Tibial nerve (tissue), 4 donors: ENCODE measurements around the gene PRKRIP1. TPM values are rescaled to one million over a fixed set of nuclear protein-coding genes. Genes with fewer than 3 reads are reported as not detected.
"Not testable (repeated sequence)": the region's sequence is repeated elsewhere in the genome, so short reads cannot be mapped to it uniquely, and the experiment has no call there.

Experiments
- DNase-seq, 2 donors: peaks; one replicate each; pipeline ENCODE4 v3.0.0-alpha.2; 2019; ENCODE audit warnings: low spot score in 2 of 2
- H3K27ac ChIP-seq, 4 donors: fragments of 200-600 bp; sonication (generic) in 3 of 4; one replicate each; pipeline ENCODE4 v1.5.1; 2017 to 2019; ENCODE audit warnings: mild to moderate bottlenecking in 1 of 4
- H3K27me3 ChIP-seq, 2 donors: fragments of 200-600 bp; sonication (generic) in 1 of 2; one replicate each; pipeline versions ENCODE4 v1.5.1 to v1.6.0; 2017 to 2019
- H3K36me3 ChIP-seq, 3 donors: fragments of 200-600 bp; sonication (generic); one replicate each; pipeline ENCODE4 v1.5.1; 2018 to 2019
- H3K4me1 ChIP-seq, 4 donors: fragments of 200-600 bp; sonication (generic) in 3 of 4; one replicate each; pipeline ENCODE4 v1.5.1; 2017 to 2019
- H3K4me3 ChIP-seq, 4 donors: fragments of 200-600 bp; sonication (generic) in 3 of 4; one replicate each; pipeline ENCODE4 v1.5.1; 2017 to 2019; ENCODE audit warnings: mild to moderate bottlenecking in 1 of 4, moderate library complexity in 1 of 4
- H3K9me3 ChIP-seq, 4 donors: fragments of 200-600 bp; sonication (generic) in 3 of 4; one replicate each; pipeline ENCODE4 v1.5.1; 2017 to 2019
- EP300 ChIP-seq, 2 donors: sonication (generic); formaldehyde crosslinking; IDR thresholded peaks; one replicate each; pipeline ENCODE4 v1.6.1; 2017; ENCODE audit warnings: antibody characterized with exemption in 2 of 2, mild to moderate bottlenecking in 1 of 2
- POLR2A ChIP-seq, 2 donors: fragments of 450-650 bp; IDR thresholded peaks; one replicate each; pipeline ENCODE4 v1.6.1; 2017; ENCODE audit warnings: antibody characterized with exemption in 2 of 2, mild to moderate bottlenecking in 2 of 2, moderate library complexity in 2 of 2
- WGBS, 2 donors: methylation state at CpG; one replicate each; pipeline ENCODE4 v1.1.5; 2018; 5-methylcytosine and 5-hydroxymethylcytosine counted together
- total RNA-seq, 4 donors: library from RNA; depleted of rRNA; stranded (reverse); fragments of >200 nt; gene quantifications; one replicate each; pipeline ENCODE4 v1.1.0, GENCODE V29; 2016
- TF ChIP-seq, protein P1 (sequence below), 5 experiments: fragments of 200-600 bp in 3 of 5; fragments of 450-650 bp in 2 of 5; sonication (generic) in 3 of 5; IDR thresholded peaks; one replicate each; pipeline ENCODE4 v1.5.1; 2016 to 2019; ENCODE audit warnings: antibody characterized with exemption in 5 of 5, mild to moderate bottlenecking in 3 of 5, moderate library complexity in 2 of 5

Gene PRKRIP1, protein sequence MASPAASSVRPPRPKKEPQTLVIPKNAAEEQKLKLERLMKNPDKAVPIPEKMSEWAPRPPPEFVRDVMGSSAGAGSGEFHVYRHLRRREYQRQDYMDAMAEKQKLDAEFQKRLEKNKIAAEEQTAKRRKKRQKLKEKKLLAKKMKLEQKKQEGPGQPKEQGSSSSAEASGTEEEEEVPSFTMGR
- total RNA-seq, result 10 to 100 TPM; 34.7 to 62.1 (median 48.5) TPM

DNA sequence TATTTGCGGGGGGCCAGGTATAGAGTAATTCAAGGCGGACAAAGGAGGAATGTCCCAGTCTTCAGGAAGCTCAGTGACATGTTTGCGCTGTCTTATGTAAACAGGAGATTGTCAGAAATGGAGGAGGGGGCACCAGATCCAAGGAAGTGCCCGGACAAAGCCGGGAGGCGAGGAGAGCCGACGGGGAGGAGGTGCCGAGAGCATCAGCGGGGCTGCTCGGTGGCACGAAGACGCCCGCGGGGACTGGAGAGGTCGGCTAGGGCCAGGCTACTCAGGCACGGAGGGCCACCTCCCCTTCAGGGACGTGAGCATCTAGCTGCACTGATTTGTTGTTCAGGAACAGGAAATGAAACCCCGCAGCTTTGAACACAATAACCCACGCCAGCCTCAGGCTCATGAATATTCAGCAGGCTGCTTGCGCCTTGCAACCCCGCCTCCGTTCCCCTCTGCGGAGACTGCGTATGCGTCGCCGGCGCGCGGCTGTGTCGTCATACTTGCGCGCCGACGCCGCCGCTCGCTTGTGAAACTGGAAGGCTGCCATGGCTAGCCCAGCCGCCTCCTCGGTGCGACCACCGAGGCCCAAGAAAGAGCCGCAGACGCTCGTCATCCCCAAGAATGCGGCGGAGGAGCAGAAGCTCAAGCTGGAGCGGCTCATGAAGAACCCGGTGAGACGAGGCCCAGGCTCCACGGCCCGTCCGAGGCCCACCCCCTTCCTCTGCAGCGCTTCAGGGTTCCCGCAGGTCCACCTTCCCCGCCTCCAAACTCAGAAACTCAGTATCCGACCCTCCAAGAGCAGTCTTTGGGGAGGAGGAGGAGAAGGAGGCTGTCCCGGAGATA lies at the start of gene PRKRIP1:
Gene PRKRIP1 (plus strand): TSS at position 491 of the 837 bp plus-strand sequence. CDS start 49 bp downstream, at position 540.
- Histone ChIP-seq H3K27me3 (no peaks in the 10 kb centered on the region), H3K9me3 (no peaks in the 10 kb centered on the region), H3K4me3 (peak within 1 kb of the TSS; percentile 56 to 97 (median 80)), H3K27ac (peak within 1 kb of the TSS; percentile 79 to 88 (median 84)), H3K4me1 (peaks cover 0 to 22% (median 7%) of the 10 kb centered on the region in 4 donors), H3K36me3 (peaks cover 0 to 36% (median 9%) of the 10 kb centered on the region in 3 donors)
- 0% methylated on average over 41 to 45 of the region's 59 CpGs for WGBS, 2 donors
- DNase-seq, result peak; percentile 66
- peak; percentile 23 to 41 for TF ChIP-seq POLR2A (IDR thresholded peaks at IDR 0.05)
- TF ChIP-seq EP300 (IDR thresholded peaks at IDR 0.05), result peak; percentile 57 to 87
- TF ChIP-seq, protein P1, sequence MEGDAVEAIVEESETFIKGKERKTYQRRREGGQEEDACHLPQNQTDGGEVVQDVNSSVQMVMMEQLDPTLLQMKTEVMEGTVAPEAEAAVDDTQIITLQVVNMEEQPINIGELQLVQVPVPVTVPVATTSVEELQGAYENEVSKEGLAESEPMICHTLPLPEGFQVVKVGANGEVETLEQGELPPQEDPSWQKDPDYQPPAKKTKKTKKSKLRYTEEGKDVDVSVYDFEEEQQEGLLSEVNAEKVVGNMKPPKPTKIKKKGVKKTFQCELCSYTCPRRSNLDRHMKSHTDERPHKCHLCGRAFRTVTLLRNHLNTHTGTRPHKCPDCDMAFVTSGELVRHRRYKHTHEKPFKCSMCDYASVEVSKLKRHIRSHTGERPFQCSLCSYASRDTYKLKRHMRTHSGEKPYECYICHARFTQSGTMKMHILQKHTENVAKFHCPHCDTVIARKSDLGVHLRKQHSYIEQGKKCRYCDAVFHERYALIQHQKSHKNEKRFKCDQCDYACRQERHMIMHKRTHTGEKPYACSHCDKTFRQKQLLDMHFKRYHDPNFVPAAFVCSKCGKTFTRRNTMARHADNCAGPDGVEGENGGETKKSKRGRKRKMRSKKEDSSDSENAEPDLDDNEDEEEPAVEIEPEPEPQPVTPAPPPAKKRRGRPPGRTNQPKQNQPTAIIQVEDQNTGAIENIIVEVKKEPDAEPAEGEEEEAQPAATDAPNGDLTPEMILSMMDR (IDR thresholded peaks at IDR 0.05), result no peak

DNA sequence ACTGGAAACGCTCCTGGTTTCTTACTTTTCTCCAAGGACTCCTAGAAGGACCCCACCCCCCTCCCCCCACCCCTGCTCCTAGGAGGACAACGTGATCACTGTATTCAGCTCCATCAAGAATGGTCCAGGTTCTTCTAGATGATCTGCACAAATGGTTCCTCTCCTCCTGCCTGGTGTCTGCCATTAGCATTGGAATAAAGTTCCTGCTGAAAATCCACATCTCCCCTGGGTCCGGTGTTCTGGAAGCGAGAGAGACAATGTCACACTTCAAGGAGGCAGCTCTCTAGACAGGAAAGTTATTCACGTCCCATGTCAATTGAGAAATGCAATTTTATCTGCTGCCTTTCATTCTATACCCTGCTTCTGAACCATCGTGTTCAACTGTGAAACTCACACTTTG lies 49.2 kb upstream of the PRKRIP1 start:
- H3K4me1 ChIP-seq, result not testable (repeated sequence)
- WGBS, 2 donors, result 67 to 77% methylated on average over 2 to 3 of the region's 6 CpGs

DNA sequence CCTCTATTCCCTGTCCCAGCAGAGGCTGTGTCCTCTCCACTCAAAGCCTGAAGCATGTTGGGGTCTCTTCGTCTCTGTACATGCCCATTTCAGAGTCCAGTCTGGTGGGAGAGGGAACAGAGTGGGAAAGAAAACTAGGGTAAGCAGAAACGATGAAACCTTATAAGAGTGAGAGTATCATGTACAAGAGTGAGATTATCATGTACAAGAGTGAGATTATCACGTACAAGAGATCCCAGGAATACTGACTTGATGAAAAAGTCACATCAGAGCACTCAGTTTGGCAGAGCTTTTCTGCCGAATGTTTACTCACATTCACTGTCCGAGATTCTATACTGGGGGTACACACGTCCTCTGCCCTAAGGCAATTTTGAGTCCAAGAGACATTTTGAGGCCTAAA lies 39.8 kb upstream of the PRKRIP1 start, which contains the start of gene SPDYE6:
Gene SPDYE6 (minus strand): TSS at position 101 of the 400 bp plus-strand sequence. CDS start 421 bp downstream, outside the sequence.
- H3K36me3 ChIP-seq, H3K27ac ChIP-seq, DNase-seq, H3K9me3 ChIP-seq, H3K27me3 ChIP-seq, H3K4me1 ChIP-seq, H3K4me3 ChIP-seq: not testable (repeated sequence)
- WGBS, 2 donors, result no CpG with 5 or more reads among the region's 6 CpGs

More for the DNA sequence above, 49.2 kb upstream of the PRKRIP1 start:
- not testable (repeated sequence) for H3K9me3 ChIP-seq, H3K27ac ChIP-seq, H3K27me3 ChIP-seq, H3K36me3 ChIP-seq, H3K4me3 ChIP-seq, DNase-seq

DNA sequence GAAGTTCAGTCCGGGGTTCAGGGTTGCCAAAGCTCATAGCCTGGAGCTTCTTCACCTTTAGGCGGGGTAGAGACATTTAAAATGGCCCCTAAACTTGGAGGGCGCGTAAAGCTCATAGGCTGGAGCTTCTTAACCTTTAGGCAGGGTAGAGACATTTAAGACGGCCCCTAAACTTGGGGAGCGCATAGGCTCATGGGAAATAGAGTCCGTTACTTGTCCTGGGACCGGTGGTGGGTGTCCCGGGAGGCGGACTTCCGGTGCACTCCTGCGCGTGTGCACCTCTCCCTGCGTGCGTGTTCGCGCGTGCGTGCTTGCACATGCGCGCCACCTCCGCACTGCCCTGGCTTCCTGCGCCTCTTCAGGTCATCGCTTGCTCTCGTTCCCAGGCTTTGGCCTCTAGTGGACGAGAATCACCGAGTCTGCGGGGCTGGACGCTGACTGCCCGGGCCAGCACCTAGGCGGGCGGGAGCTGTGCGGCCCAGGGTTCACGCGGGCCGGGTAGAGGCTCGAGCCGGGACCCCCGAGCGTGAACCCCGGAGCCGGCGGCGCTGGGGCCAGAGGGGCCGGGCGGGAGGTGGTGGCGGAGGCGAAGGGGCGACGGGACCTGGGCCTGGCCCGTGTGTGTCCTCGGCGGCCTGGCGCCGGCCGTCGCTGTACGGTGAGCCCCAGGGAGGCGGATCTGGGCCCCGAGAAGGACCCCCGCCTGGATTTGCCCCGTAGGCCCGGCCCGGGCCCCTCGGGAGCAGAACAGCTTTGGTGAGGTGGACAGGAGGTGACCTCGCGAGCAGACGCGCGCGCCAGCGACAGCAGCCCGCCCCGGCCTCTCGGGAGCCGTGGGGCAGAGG lies 32.4 kb upstream of the PRKRIP1 start:
- WGBS, 2 donors, result 1% methylated on average over 21 to 28 of the region's 76 CpGs
- peak; percentile 87 to 92 for DNase-seq
- Histone ChIP-seq H3K4me3 (peak overlapping the region; percentile 66 to 90 (median 84)), H3K27ac (peak overlapping the region; percentile 82 to 96 (median 84))
- peak; percentile 78 to 88 for TF ChIP-seq EP300 (IDR thresholded peaks at IDR 0.05)
- TF ChIP-seq, protein P1 (IDR thresholded peaks at IDR 0.05), result peak in 3 of 5 experiments; percentile 13 to 60 (median 48)
- TF ChIP-seq POLR2A (IDR thresholded peaks at IDR 0.05), result peak; percentile 31 to 70
- not testable (repeated sequence) for H3K36me3 ChIP-seq, H3K9me3 ChIP-seq, H3K27me3 ChIP-seq, H3K4me1 ChIP-seq

DNA sequence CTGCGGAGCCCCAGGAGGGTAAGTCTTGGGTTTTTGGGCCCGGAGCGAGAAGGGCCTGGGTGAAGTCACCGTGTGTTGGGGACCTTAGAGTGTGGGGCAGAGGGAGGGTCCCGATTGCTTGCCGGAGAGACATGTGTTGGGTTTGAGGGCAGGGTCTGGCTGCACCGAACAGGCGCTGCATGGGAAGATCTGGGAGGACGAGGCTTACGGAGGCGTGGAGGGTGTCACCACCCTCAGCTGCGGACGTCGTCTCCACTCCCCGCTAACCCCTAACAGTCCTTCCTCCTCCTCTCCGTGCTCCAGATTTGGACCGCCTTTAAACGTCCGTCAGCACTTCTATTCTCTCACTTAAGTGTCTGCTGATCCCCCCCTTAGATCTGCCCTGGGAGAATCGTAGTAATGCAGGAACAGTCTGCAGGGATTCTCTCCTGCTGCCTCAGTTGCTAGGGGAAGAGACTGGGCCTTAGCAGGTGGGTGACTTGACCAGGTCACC lies 31.7 kb upstream of the PRKRIP1 start:
- 1% methylated on average over 16 to 20 of the region's 20 CpGs for whole genome bisulfite sequencing, 2 donors
- not testable (repeated sequence) for H3K4me1 ChIP-seq, H3K27me3 ChIP-seq, DNase-seq, H3K9me3 ChIP-seq, H3K36me3 ChIP-seq
- Histone ChIP-seq H3K4me3 (peak overlapping the region; percentile 66 to 90 (median 84)), H3K27ac (peak overlapping the region; percentile 82 to 96 (median 84))

DNA sequence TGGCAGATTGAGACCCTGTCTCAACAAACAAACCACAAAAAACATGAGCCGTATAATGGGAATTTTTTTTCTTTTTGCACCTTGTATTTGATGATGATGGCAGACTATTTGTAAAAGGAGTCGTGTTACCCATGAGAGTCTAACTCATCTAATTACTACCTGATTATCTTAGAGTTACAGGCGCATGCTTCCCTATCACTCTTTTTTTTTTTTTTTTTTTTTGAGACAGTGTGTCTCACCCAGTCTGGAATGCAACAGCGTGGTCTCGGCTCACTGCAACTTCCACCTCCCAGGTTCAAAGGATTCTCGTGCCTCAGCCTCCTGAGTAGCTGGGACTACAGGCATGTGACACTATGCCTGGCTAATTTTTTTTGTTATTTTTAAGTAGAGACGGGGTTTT lies 30.8 kb upstream of the PRKRIP1 start:
- DNase-seq, H3K9me3 ChIP-seq, H3K27me3 ChIP-seq, H3K27ac ChIP-seq, H3K4me3 ChIP-seq, H3K4me1 ChIP-seq: not testable (repeated sequence)
- 72 to 79% methylated on average over 7 of the region's 7 CpGs for WGBS, 2 donors
- H3K36me3 ChIP-seq, result peaks cover 0 to 12% (median 0%) of the 10 kb centered on the region in 3 donors

DNA sequence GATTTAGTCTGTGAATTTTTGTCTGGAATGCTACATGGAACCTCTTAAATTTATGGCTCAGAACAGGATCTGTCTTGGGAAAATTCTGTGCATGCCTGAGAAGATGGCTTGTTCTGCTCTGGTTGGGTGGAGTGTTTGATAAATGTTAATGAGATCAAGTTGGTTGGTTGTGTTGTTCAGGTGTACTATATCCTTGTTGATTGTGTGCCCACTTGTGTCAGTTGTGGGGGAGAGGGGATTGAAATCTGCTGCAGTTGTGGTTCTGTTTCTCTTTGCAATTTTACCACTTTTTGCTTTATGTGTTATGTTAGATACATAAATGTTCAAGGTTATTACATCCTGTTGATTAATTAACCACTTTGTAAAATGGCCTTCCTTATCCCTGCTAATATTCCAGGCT lies 26.1 kb upstream of the PRKRIP1 start:
- not testable (repeated sequence) for DNase-seq, H3K27ac ChIP-seq, H3K27me3 ChIP-seq, H3K4me3 ChIP-seq, H3K9me3 ChIP-seq, H3K4me1 ChIP-seq
- peaks cover 0 to 15% (median 0%) of the 10 kb centered on the region in 3 donors for H3K36me3 ChIP-seq

DNA sequence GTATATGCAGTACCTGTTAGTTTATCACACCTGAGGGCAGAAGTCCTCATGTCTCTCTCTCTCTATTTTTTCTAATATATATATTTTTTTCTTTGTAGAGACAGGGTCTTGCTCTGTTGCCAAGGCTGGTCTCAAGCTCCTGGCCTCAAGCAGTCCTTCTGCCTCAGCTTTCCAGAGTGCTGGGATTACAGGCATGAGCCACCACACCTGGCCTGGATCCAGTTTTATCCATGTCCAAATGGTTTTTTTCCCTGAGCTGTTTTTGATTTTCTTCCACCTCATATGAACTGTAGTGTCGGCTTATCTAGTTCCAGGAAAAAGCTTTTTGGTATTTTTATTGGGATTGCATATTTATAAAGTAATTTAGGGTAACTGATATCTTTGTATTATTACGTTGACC lies 23.4 kb upstream of the PRKRIP1 start:
- H3K27me3 ChIP-seq, H3K27ac ChIP-seq, DNase-seq, H3K4me1 ChIP-seq, H3K4me3 ChIP-seq, H3K9me3 ChIP-seq: not testable (repeated sequence)
- peaks cover 0 to 31% (median 5%) of the 10 kb centered on the region in 3 donors for H3K36me3 ChIP-seq
- WGBS, 2 donors, result 68 to 81% methylated on average over 2 of the region's 2 CpGs
